C4-2B (cell line): ENCODE results near the gene SUMO1.

Source experiments
- H3K27ac ChIP-seq: fragments of 450-650 bp; 2 replicates; pipeline ENCODE4 v1.5.1; 2017
- CTCF ChIP-seq: fragments of 450-650 bp; conservative IDR thresholded peaks from 2 replicates; pipeline ENCODE4 v1.5.1; 2017; ENCODE audit warnings: mild to moderate bottlenecking
- ZFX ChIP-seq: fragments of 450-650 bp; IDR thresholded peaks from 2 replicates; pipeline ENCODE4 v1.6.1; 2017

Gene SUMO1

GRCh38 chr2:202194418-202194817 is 44.0 kb downstream of the SUMO1 start:
- no peak overlapping the region for H3K27ac ChIP-seq
- TF ChIP-seq ZFX (no peak), CTCF (no peak)

- no peak overlapping the region for H3K27ac ChIP-seq
- TF ChIP-seq CTCF (no peak), ZFX (no peak)
These were observed 44.5 kb downstream of the SUMO1 start for GRCh38 chr2:202193881-202194353.

DNA sequence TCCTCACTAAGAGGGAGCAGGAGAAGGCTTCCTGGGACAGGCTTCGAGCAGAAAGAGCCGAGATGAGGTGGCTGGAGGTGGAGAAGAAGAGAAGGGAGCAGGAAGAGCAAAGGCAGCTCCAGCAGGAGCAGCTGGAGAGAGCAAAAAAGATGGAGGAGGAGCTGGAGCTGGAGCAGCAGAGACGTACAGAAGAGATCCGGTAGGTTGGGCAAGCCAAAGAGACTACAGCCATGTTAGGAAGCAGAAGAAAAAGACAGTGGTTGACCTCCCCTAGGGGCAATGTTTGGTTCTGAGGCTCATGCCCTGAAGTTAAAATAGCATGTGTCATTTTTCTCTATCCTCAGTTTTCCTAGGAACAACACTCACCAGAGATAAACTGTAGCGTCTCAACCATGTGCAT is 45.1 kb downstream of the SUMO1 start:
- H3K27ac ChIP-seq = no peak overlapping the region
- TF ChIP-seq CTCF = no peak
- TF ChIP-seq ZFX = no peak

DNA sequence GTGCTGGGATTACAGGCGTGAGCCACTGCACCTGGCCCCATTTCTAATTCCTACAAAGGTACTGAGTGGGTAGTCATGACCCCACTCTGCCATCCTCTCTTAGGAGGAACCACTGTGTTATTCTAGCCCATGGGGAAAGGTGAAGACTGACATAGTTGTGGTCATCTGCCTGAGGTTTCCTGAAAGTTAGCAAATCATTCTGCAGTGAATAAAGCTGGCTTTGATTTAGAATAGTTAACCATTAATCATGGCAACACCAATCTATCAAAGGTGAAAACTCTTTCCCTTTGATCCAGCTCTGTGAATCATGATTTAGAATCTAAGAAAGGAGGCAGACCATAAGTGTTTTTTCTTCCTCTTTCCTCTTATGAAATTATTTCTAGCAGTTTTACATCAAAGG is 50.8 kb downstream of the SUMO1 start:
- no peak overlapping the region for H3K27ac ChIP-seq
- no peak for TF ChIP-seq CTCF
- no peak for TF ChIP-seq ZFX

GRCh38 chr2:202186641-202187202 is 51.7 kb downstream of the SUMO1 start:
- H3K27ac ChIP-seq = no peak overlapping the region
- TF ChIP-seq ZFX (no peak), CTCF (no peak)

DNA sequence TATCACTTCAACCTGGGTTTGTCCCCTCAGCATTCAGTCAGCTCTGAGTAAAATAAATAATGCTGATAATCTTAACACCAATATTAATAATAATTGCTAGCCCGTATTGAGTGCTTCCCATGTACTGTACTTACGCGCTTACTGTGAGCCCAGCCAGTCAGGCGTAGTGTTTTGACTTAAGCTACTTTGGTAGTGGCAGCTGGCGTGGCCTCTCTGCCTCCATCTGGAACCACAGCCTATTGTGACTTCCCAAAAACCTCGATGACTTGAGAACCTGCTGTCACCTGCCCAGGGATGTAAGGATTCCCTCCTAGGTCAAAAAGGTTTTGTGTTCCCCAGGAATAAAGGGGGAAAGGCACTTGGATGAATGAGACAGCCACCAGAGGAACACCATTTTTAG is 53.2 kb downstream of the SUMO1 start:
- H3K27ac ChIP-seq = no peak overlapping the region

DNA sequence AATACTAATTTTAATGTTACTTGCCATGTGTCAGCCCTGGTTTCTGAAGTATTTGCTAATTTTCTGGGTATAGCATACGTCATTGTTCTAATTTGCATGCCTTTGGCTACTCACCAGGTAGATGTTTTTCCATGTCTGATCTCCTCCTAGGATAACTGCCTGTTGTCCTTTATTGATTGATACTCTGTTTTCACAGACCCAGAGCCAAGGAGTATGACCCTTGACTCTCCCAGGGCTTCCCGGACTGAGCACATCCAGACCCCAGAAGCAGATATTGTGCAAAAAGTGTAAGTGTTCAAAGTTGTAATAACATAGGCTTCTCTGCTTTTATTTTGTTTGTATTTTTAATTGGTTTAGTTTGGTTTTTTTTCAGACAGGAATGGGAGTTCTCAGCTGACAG is 53.8 kb downstream of the SUMO1 start:
- TF ChIP-seq CTCF (no peak), ZFX (no peak)
- no peak overlapping the region for H3K27ac ChIP-seq

More for the DNA sequence above, 53.2 kb downstream of the SUMO1 start:
- no peak for TF ChIP-seq CTCF
- TF ChIP-seq ZFX = no peak
